Activated CD8-positive, alpha-beta memory T cell treated with anti-CD3 and anti-CD28 coated beads for 24 hours (primary cell): ENCODE measurements around the gene TMEM9.
"Not testable (repeated sequence)": the region's sequence is repeated elsewhere in the genome, so short reads cannot be mapped to it uniquely, and the experiment has no call there.

Source experiments
- DNase-seq: peaks from one replicate; pipeline ENCODE4 v3.0.0-alpha.2; 2020

The TMEM9 gene

DNA sequence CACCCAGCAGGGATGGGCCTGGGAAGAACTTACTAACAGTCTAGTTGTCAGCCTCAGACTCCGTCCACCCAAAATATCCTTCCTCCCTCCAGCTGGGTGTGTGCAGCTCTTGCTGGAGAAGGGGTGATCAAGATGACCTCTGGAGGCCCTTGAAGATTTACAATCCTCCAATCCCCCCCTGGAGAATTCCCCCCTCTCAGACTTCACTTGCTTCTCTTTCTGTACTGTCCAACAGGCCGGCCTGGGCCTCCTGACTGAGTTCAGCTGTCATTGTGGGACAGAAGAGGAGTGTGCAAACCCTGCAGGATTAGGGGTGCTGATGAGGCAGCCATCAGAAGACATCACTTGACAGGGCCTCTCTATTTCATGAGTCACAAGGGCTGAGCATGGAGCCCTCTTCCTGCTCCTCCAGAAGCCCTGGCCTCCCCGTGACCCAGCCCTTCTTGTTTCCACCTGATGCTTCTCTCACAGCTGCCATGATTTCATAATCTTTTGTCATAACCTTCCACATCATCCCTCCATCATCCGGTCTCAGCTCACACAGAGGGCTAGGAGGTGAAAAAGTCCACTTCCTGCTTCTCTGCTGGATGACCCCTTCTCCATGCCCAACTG, 18.8 kb upstream of the TMEM9 start:
- DNase-seq, result peak; percentile 55

DNA sequence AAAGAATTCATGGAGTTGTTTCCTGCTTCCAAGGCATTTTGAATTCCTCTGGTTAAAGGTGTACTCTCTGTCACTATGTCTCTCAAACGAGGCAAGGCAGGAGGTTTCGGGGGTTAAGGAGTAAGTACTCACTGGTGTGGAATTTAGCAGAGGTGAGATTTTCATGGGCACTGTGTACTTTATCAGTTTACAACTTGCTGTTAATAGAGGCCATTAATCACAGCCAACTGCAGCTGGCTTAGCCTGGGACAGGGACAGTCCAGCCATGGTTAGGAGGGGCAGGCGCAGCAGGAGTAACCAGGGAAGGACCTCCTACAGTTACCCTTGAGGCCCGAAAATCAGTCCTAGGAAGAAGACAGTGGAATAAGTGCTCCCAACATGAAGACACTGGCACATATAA, 18.1 kb upstream of the TMEM9 start:
- DNase-seq, result peak; percentile 45

DNA sequence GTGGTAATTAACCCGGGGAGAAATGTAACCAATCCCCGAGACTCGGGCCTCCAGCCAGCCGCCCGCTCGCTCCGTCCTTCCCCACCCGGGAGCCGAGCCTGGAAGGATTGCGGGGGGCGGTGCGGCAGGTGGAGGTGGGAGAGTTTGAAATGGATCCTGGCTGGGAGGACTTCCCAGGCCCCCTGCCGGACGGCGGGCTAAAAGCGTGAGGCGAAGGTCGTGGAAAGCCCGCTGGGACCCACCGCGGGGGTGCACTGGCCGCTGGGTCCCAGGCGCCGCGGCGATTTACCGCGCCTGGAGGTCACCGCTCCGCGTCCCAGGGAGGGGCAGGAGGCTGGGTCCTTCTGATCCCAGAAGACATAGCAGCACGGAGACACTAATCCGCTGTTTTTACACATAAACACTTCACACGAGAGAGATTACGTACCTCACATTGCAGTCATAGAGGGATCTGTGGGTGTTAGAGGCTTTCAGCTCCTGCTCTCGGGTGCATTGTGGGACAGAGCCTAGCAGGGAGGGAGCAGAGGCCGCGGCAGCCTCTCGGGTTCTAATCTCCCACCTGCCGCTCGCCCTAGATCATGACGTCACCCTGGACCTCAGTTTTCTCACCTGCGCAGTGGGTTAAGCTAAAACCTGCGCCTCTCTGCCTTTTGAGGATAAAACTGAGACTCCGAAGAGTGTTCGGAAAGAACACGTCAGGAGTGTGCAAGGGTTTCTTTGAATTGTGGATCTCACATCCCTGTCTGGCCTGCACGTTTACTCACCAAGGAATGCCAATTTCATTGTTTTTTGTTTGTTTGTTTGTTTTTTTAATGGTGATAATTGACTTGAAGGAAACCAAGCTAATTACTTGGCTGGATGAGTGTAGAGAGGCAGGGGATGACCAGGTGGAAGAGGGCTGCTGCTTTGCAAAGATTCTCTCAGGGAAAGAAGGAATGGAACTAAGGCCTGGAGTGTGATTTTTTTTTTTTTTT, 17.1 kb upstream of the TMEM9 start:
- DNase-seq, result peak; percentile 80

DNA sequence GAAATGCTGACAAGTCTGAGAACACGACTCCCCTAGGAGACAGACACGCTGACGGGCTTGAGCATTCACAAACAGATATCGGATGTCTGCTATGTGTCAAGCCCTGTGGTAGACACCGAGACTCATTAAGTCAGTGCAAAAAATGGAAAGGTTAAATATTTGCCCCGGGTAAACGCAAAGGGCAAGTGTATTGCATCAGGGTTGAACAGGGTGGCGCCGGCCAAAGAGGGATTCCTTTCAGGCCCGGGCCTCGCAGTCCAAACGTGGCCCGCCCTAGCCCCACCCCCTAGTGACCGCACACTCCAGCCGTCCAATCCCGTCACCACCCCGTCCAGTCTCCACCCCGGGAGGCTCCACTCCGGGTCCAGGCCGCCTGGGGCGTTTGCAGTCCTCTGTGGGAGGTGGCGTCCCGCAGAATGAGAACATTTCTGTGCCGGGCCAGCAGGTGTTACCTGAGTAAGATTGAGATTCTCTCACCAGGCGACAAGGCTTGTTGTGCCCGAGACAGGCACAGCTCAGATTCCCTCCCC, 16.3 kb upstream of the TMEM9 start:
- DNase-seq, result peak; percentile 90

GRCh38 chr1:201169971-201170532, 15.8 kb upstream of the TMEM9 start:
- peak; percentile 54 for DNase-seq

- no peak for DNase-seq
Observed at GRCh38 chr1:201169203-201169602, 14.9 kb upstream of the TMEM9 start.

DNA sequence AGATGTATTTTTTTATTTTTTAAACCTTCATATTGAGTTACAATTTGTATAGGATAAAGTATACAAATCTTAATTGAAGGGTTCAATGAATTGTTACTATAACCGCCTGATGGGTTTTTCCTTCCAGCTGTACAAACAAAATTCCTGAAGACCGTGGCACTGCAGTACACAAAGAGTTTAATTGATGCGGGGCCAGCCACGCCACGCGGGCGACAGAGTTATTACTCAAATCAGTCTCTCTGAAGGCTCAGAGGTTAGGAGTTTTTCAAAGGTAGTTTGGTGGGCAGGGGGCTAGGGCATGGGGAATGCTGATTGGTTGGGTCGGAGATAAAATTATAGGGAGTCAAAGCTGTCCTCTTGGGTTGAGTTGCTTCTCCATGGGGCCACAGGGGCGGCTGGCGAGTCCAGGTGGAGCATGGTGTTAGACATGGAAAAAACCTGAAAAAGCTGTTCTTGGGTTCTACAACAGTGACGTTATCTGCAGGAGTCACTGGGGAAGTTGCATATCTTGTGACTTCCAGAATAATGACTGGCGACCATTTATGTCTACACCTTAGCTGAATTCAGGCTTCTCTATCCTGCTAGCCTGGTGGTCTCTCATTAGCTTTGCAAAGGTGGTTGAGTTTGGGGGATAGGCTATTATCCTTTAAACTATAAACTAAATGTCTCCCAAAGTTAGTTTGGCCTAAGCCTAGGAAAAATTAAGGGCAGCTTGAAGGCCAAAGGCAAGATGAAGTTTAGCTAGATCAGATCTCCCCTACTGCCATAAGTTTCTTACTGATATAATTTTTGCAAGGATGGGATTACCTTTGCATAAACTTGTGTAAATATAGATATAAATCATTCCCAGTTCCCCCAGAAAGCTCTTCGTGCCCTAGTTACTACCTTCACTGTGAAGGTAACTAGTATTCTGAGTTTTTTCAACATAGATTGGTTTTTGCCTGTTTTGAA, 13.0 kb upstream of the TMEM9 start:
- peak; percentile 24 for DNase-seq

- no peak for DNase-seq
Observed at GRCh38 chr1:201164645-201165044, 10.4 kb upstream of the TMEM9 start.

GRCh38 chr1:201163707-201164106, 9.4 kb upstream of the TMEM9 start:
- no peak for DNase-seq

DNA sequence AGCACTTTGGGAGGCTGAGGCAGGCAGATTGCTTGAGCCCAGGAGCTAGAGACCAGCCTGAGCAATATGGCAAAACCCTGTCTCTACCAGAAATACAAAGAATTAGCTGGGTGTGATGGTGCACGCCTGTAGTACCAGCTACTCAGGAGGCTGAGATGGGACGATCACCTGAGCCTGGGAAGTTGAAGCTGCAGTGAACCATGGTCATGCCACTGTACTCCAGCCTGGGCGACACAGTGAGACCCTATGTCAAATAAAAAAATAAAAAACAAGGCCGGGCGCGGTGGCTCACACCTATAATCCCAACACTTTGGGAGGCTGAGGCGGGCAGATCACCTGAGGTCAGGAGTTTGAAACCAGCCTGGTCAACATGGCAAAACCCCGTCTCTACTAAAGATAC, 8.8 kb upstream of the TMEM9 start:
- DNase-seq, result not testable (repeated sequence)

- no peak for DNase-seq
Observed at GRCh38 chr1:201157949-201158348, 3.7 kb upstream of the TMEM9 start.

- no peak for DNase-seq
Observed at GRCh38 chr1:201156819-201157218, 2.5 kb upstream of the TMEM9 start.

DNA sequence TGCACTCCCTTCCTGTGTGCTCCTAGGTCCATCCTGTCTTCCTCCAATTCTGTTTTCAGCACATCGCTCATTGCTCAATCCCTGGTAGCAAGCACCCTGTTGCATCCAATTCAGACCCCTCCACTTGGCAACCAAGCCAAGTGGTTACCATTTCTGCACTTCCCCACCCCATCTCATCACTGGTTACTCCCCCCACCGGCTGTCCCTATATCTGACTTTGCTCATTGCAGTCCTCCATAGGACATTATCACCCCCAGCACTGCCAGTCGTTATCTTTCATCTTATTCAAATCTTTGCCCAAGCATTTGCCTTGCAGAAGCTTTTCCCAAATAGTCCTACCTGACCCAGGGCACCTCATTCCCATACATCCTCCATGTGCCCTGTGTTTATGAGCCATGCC, 2.1 kb upstream of the TMEM9 start:
- DNase-seq, result no peak

DNA sequence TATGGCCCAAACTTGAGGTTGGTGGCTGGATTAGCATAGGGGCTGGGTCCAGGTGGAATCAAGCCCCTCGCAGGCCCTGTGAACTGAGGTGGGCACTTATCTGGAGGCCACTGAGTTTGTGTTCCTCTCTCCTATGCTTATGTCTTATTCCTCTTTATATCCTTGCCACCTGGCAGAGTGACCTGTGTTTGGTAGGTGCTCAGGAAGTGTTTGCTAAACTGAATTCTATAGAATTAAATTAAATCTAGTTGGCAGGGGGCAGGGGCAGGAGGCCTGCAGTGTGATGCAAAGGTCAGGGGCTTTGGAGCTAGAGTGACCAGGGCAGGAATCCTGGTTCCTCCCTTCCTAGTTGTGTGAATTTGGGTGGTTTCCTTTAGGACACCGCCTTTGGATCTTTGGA, 1.1 kb upstream of the TMEM9 start:
- DNase-seq, result no peak

- DNase-seq, result no peak
Observed at GRCh38 chr1:201153474-201154388, 543 bp downstream of the TMEM9 start.

- no peak for DNase-seq
Observed at GRCh38 chr1:201149400-201149799, 4.9 kb downstream of the TMEM9 start.

DNA sequence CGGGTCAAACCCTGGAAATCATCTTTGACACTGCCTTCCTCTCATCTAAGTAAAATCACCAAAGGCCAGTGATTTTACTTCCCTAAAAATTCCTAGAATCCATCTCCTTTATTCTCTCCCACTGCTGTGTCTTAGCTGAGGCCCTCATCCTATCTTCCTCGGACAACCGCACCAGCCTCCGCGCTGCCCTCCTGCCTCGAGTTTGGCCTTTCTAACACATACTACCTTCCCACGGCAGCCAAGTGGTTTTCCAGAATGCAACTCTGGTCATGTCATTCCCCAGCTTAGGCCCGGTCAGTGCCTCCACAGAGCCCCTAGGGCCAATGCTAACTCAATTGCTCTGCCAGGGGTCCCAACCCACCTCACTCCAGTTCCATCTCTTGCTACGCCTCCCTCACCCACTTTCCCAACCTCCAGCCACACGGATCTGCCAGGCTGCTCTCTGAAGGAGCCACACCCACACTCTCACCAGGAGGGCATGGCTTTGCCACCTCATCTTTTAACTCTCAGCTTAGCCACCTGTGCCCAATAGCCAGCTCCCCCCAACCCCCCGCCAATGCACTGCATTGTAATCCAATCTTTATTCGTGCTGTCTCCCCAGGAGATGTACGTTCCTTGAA, 6.8 kb downstream of the TMEM9 start:
- no peak for DNase-seq

DNA sequence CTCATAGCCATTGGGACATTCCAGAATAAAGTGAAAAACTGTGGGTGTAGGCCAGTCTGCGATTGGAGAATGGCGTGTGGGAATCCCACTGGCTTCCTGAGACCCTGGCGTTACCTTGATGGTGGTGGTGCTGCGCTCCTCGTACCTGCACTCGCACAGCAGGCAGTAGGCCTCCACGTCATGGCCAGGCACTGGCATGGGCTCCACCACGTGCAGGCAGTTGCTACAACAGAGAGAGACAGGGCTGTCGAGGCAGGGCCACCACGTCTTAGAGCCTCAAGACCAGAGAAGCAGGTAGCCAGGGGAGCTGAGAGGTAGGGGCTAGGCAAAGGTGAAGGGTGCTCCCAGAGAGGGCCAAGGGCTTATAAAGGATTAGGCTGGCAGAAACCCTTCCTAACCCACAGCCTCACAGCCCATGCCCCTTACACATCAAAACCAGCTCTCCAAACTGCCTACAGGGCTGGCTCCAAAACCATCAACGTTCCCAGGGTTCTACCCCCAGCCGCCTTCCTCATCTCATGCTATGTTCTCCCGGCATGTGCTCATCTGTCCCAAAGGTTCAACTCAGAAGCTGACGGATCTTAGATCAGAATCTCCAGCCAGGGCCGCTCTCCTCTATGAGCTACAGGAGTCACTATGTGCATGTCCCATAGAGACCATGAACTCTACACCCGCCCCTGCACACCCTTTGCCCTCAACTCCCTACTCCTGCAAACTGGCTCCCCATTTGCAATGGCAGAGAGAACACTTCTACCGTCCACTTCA, 7.5 kb downstream of the TMEM9 start:
- no peak for DNase-seq

- DNase-seq, result no peak
Observed at GRCh38 chr1:201145816-201146215, 8.5 kb downstream of the TMEM9 start.

DNA sequence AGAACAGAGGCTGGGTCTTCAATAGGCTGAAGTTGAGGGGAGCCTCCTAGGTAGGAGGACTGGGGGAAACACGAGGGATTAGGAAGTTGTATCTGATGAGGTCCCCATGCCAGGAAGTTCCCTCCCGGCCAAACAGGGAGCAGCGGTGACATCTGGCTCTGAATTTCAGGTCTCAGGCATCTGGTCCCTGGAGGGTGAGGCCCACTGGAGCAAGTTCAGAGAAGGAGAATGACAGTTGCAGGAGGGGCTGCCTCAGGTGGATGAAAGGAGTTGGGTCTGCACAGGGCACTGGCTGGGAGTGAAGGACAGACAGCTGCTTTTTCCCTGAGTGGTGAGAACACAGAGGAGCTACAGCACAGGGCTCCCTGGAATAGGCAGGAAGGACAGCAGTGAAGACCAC, 9.1 kb downstream of the TMEM9 start:
- no peak for DNase-seq
